ENCODE measurements around the gene TSFM. TPM values are rescaled to one million over a fixed set of nuclear protein-coding genes. Genes with fewer than 3 reads are reported as not detected.
A peak's percentile ranks its signal among the peaks of the same experiment; 100 is the strongest.

TSFM gene
- total and polyA plus RNA-seq, 2 of the 4 experiments (the other 2 are of a cell fraction) = 11.5 to 14.0 TPM

- peak; percentile 28 for TF ChIP-seq RAD21 (IDR thresholded peaks at IDR 0.05; ENCODE audit: low read length)
- TF ChIP-seq NFE2L2 (IDR thresholded peaks at IDR 0.05; ENCODE audit: low read depth, low read length) = no peak
Observed at GRCh38 chr12:57756406-57757341, 25.9 kb upstream of the TSFM start (continued).

- ChIA-PET CTCF (no interaction called here), POLR2A (ENCODE audit: unreplicated experiment) (no interaction called here)
- H2AK9ac ChIP-seq (replicated peaks; ENCODE audit: low read depth, low read length, poor library complexity) = no peak overlapping the region
- H2BK20ac ChIP-seq (ENCODE audit: low read depth, low read length) = no peak overlapping the region
- no peak overlapping the region for H3K18ac ChIP-seq (ENCODE audit: low read depth, low read length)
- peaks cover 13% of the 10 kb centered on the region for H3K27me3 ChIP-seq (ENCODE audit: control insufficient read depth, insufficient read depth, low read length)
- no peak overlapping the region for H3K4me2 ChIP-seq (ENCODE audit: low read depth, low read length)
- dilution Hi-C loops (cut with HindIII; ENCODE audit: low sequenced_read_pairs, unreplicated experiment) = no loop called here
- peaks cover 9% of the 10 kb centered on the region for H3K36me3 ChIP-seq (ENCODE audit: control insufficient read depth, insufficient read depth, low read length)
- BruUV-seq (replicated peaks) = no TSS peak
- no peak overlapping the region for H3K56ac ChIP-seq (ENCODE audit: extremely low read depth, insufficient read depth, low read length)
- no peak overlapping the region for H3K27ac ChIP-seq (ENCODE audit: insufficient read depth, low read length)
- no peak overlapping the region for H4K5ac ChIP-seq (ENCODE audit: low read depth, low read length)
- H3K14ac ChIP-seq (replicated peaks; ENCODE audit: low read depth, low read length) = no peak overlapping the region
- no peak overlapping the region for H4K91ac ChIP-seq (ENCODE audit: insufficient read depth, low read depth, low read length)
- no peaks in the 10 kb centered on the region; the same call in 1 of the 2 replicates for H4K20me1 ChIP-seq (ENCODE audit: insufficient read depth, low read length)
- no peak overlapping the region for H3K9ac ChIP-seq (ENCODE audit: low read depth, low read length)
- no peak overlapping the region for H2BK15ac ChIP-seq (ENCODE audit: low read depth, low read length)
- H3K9me1 ChIP-seq (ENCODE audit: insufficient read depth, low read length) = peaks cover 4% of the 10 kb centered on the region
- no peak overlapping the region for H3K4me3 ChIP-seq (ENCODE audit: insufficient read depth, low read depth, low read length)
- ATAC-seq (ENCODE audit: low read depth) (no peak), DNase-seq (no peak)
- no peak overlapping the region for H2AK5ac ChIP-seq (ENCODE audit: low read depth, low read length)
- H3K23ac ChIP-seq (ENCODE audit: low read depth, low read length) = no peak overlapping the region
- H3K79me1 ChIP-seq (ENCODE audit: low read depth in 1 of 2, low read length in 2 of 2) = 0 out of 4 replicates have a peak, but pooled peaks cover 0 to 3% of the 10 kb centered on the region in 2 experiments
- 96% methylated on average over 3 of the region's 4 CpGs; no CpG with 5 or more reads in 1 of the 2 experiments for WGBS, 2 experiments (ENCODE audit: extremely low coverage in 2 of 2, insufficient read length in 1 of 2)
- no peaks in the 10 kb centered on the region for H3K9me3 ChIP-seq (ENCODE audit: control insufficient read depth, insufficient read depth, low read length)
- in situ Hi-C loops (cut with MboI; ENCODE audit: low sequenced_read_pairs) = no loop called here
- no peak overlapping the region for H4K8ac ChIP-seq (ENCODE audit: low read depth in 2 of 2, low read length in 2 of 2)
- intact Hi-C loops (cut with micrococcal nuclease) = no loop called here
- no peak overlapping the region for H2BK5ac ChIP-seq (ENCODE audit: low read depth, low read length, poor library complexity, severe bottlenecking)
- H3K4ac ChIP-seq (ENCODE audit: low read depth, low read length) = no peak overlapping the region
- H2AFZ ChIP-seq (replicated peaks; ENCODE audit: low read length, poor library complexity) = no peak overlapping the region
- no peak overlapping the region for H2BK120ac ChIP-seq (ENCODE audit: low read depth, low read length)
- H3K4me1 ChIP-seq (ENCODE audit: control insufficient read depth, insufficient read depth, low read length) = peaks cover 3% of the 10 kb centered on the region; the same call in 1 of the 2 replicates
- TF ChIP-seq CHD1 (IDR thresholded peaks at IDR 0.05; ENCODE audit: low read depth, low read length) = no peak
- no peak for TF ChIP-seq BHLHE40 (IDR thresholded peaks at IDR 0.05; ENCODE audit: low read depth, low read length)
- TF ChIP-seq CEBPB (IDR thresholded peaks at IDR 0.05; ENCODE audit: low read depth, low read length) = no peak
- TF ChIP-seq MAZ (IDR thresholded peaks at IDR 0.05; ENCODE audit: borderline replicate concordance, low read depth, low read length) = no peak
- TF ChIP-seq RAD21 (IDR thresholded peaks at IDR 0.05; ENCODE audit: low read length) = no peak
- TF ChIP-seq MAFK (IDR thresholded peaks at IDR 0.05; ENCODE audit: low read depth, low read length) = no peak
- no peak for TF ChIP-seq USF2 (IDR thresholded peaks at IDR 0.05; ENCODE audit: low read depth, low read length)
- TF ChIP-seq FOS (IDR thresholded peaks at IDR 0.05; ENCODE audit: low read depth, low read length) = no peak
- TF ChIP-seq MXI1 (IDR thresholded peaks at IDR 0.05; ENCODE audit: borderline replicate concordance, low read depth, low read length) = no peak
- no peak for TF ChIP-seq RFX5 (IDR thresholded peaks at IDR 0.05; ENCODE audit: low read depth, low read length)
- no peak for TF ChIP-seq RCOR1 (IDR thresholded peaks at IDR 0.05; ENCODE audit: insufficient replicate concordance, low read length)
- TF ChIP-seq NFE2L2 (IDR thresholded peaks at IDR 0.05; ENCODE audit: low read depth, low read length) = no peak
- no peak for TF ChIP-seq ELK1 (IDR thresholded peaks at IDR 0.05; ENCODE audit: borderline replicate concordance, low read depth, low read length)
Observed at GRCh38 chr12:57757771-57758170, 24.8 kb upstream of the TSFM start.
